ENCODE measurements around the gene GRIN1. TPM values are rescaled to one million over a fixed set of nuclear protein-coding genes. Genes with fewer than 3 reads are reported as not detected.

Gene GRIN1
- total RNA-seq, 1 experiment from 2014 or later, result 2.9 TPM

GRCh38 chr9:137173796-137174664, 35.1 kb downstream of the GRIN1 start:
- Histone ChIP-seq H3K4me1 (ENCODE audit: insufficient read depth, low read length) (no peaks in the 10 kb centered on the region), H2BK20ac (ENCODE audit: low read depth, low read length, poor library complexity, severe bottlenecking) (no peak overlapping the region), H3K27me3 (ENCODE audit: insufficient read depth, low read length) (peaks cover 9% of the 10 kb centered on the region; the same call in 1 of the 2 replicates), H3K9me3 (ENCODE audit: control insufficient read depth, low read depth, low read length) (no peaks in the 10 kb centered on the region), H3T11ph (ENCODE audit: low read length) (no peak overlapping the region), H3K9ac (ENCODE audit: extremely low read depth, insufficient read length, low read length) (no peak overlapping the region), H4K91ac (ENCODE audit: insufficient read length, low read depth, low read length) (no peak overlapping the region), H3K27ac (ENCODE audit: insufficient read length, low read depth, low read length) (no peak overlapping the region), H3K4ac (ENCODE audit: low read depth, low read length) (no peak overlapping the region), H3K23me2 (ENCODE audit: insufficient read length, low read depth, low read length, poor library complexity, severe bottlenecking) (peaks cover 2% of the 10 kb centered on the region), H2BK5ac (ENCODE audit: insufficient read length, low read length) (no peak overlapping the region), H3K14ac (ENCODE audit: insufficient read depth, low read length) (no peak overlapping the region), H2BK15ac (ENCODE audit: low read depth, low read length) (no peak overlapping the region), H3K79me1 (ENCODE audit: insufficient read depth, low read depth, low read length, poor library complexity, severe bottlenecking) (no peaks in the 10 kb centered on the region), H4K20me1 (ENCODE audit: control insufficient read depth, insufficient read depth, insufficient read length) (no peaks in the 10 kb centered on the region), H2AK5ac (ENCODE audit: insufficient read length, low read length) (no peak overlapping the region), H3K23ac (ENCODE audit: insufficient read length, low read depth, low read length) (no peak overlapping the region), H3K4me2 (ENCODE audit: insufficient read depth, insufficient read length, low read length) (no peak overlapping the region), H3K56ac (ENCODE audit: insufficient read length, low read depth, low read length) (no peak overlapping the region), H4K8ac (replicated peaks; ENCODE audit: insufficient read length, low read depth, low read length) (no peak overlapping the region), H3K18ac (ENCODE audit: insufficient read length, low read depth, low read length) (no peak overlapping the region), H2AFZ (ENCODE audit: low read length) (no peak overlapping the region), H2BK120ac (ENCODE audit: low read depth, low read length, poor library complexity, severe bottlenecking) (no peak overlapping the region), H3K79me2 (ENCODE audit: insufficient read depth, low read length) (no peaks in the 10 kb centered on the region), H4K5ac (ENCODE audit: insufficient read length, low read depth, low read length) (no peak overlapping the region), H2BK12ac (ENCODE audit: insufficient read length, low read depth, low read length) (no peak overlapping the region)
- Mint-ChIP-seq H3K27ac (no peak overlapping the region; a peak in 1 of 7 replicates), H3K9me3 (no peaks in the 10 kb centered on the region), H3K4me1 (peaks cover 3 to 14% of the 10 kb centered on the region in 2 experiments), H3K27me3 (ENCODE audit: low read depth) (peaks cover 63% of the 10 kb centered on the region), H3K36me3 (ENCODE audit: insufficient read depth in 1 of 3, low read depth in 3 of 3) (peaks cover 0 to 6% (median under 1%) of the 10 kb centered on the region in 3 experiments; a peak in 3 of 7 replicates), H3K4me3 (peak overlapping the region in 1 of 2 experiments; percentile 26; a peak in 1 of 5 replicates)
- no CpG with 5 or more reads among the region's 45 CpGs for WGBS (ENCODE audit: extremely low coverage, insufficient read length, low lambda C conversion rate)
- DNase-seq, result no peak
- TF ChIP-seq CTCF (conservative IDR thresholded peaks at IDR 0.05), result no peak

Measured in H9 (cell line).